Activated CD8-positive, alpha-beta memory T cell treated with anti-CD3 and anti-CD28 coated beads, Interleukin-2, amount 50 U/mL, for 24 hours (primary cell): ENCODE measurements around the gene GPANK1.

Experiments used
- DNase-seq: peaks from one replicate; pipeline ENCODE4 v3.0.0-alpha.2; 2020; ENCODE audit errors: extremely low read depth

Gene GPANK1

GRCh38 chr6:31662124-31662723 lies 2.6 kb downstream of the GPANK1 start:
- no peak for DNase-seq

GRCh38 chr6:31661262-31662123 lies 3.3 kb downstream of the GPANK1 start:
- DNase-seq: no peak

DNA sequence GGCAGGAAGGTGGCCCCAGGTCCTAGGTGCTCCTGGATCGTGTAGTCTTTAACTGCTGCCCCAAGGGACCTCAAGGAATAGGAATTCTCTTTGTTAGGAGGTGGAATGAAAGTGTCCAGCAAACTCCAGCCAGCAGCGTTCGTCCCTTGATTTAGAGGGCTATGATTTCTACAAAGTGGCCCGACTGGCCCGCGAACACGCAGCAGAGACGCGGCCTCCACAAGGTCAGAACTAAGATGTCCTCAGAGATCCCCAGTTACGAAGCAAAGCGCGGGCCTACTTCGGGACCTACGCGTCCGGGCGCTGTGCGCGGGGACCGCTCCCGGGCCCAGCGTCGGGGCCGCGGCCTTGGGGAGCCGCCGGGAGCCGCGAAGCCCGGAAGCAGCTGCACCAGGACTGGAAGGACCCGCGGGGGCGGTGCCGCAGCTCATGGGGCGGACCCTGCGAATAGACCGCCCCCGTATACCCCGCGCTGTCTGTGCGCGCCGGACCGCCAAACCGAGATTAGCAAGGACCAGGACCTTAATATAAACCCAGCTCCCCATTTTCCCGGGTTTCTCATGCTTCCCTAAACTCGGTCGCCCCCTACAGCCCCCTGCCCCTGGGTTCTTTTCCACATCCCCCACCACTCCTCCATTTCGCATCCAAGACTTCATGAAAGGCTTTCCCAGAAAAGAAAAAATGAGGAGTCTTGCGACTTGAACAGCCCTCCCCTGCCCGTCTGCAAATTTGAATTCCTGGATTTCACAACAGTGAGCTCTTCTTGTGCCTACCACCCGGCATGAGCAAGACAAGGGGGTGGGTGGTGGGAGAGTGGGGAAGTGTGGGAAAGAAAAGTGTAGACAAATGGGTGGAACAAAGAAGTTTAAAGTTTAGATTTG lies 4.2 kb downstream of the GPANK1 start, which contains the start of gene C6orf47:
Gene C6orf47 (minus strand): TSS at position 398 of the 881 bp plus-strand sequence. CDS start 831 bp downstream, outside the sequence.
- DNase-seq: no peak

DNA sequence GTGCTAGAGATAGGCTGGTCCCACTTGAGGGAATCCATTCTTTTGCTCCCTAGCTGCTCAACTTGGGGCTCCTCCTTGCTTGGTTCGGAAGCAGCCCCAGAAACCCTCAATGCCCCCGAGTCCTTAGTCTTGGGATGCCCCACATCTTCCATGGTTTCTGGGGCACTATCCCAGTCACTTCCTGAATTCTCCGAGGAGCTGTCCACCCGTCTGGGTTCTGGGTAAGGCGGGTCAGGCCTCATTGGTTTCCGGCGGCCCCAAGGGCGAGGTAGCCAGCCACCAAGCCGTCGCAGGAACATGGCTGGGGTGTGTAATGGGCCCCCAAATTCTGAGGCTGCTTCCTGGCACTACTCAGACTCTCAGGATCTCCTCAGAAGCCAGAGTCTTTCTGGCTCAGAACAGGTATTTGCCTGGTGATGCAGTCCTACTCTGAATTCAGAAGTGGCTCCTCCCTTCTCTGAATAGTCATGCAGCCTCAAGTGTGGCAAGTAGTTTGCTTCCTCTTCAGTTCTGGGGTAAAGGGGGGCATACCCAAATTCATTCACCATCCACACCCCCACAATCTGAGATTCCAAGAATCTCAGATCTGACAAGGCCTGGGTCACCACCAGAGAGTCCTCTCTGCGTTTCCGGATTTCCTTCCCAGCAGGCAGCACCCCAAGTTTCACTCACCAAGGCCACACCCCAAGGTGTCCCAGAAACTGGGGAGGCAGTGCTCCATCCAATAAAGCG lies 5.0 kb downstream of the GPANK1 start:
- DNase-seq: no peak

DNA sequence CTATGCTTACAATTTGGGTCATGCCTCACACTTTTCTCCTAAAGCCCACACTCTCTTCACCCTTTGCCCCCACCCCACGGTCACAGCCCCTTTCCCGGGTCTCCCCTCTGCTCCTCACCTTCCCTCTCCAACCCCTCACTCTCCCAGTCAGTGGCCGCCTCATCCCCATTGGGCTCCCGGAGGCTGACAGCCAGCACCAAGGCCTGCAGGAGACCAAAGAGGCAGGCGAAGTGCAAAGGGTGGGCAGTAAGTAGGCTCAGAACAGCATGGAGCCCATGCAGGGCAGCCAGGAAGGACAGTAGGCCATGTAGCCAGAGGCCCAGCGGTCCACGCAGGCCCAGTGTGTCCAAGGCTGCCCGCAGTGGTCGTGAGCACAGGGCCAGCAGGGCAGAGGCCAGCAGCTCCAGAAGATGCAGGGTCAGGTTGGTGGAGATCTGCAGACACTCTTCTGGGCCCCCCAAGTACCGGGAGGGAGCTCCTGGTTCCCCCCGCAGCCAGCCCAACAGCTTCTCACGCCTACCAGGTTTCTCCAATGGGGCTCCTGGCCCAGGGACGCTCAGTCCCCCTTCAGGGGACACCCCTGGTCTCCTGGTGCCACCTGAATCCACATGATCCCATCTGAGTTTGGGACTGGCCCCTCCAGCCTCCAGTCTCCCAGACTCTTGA lies 5.7 kb downstream of the GPANK1 start:
- no peak for DNase-seq

DNA sequence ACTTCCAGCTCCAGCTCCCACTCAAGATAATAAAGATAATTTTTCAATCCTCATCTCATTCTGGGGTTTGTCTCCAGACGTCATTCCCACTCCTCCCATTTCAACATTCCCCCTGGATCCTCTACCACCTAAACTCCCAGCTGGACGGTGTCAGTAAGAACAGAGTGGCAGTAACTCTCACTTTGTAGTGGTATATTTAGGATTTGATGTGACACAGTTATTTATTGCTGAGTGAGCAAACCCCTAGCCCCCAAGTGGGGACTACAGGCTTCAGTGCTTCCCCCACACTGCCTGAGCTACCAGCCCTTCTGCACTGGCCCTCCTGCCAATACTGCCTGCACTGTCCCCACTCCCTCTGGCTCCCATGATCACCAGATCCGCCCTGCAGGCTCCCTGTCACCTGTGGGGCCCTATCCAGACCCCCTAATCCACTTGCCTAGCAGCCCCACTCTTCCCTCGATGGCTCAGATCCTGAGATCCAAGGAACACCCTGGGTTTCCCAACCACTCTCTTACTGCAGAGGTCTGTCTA lies 6.6 kb downstream of the GPANK1 start:
- DNase-seq: no peak

GRCh38 chr6:31657406-31658157 lies 7.2 kb downstream of the GPANK1 start:
- no peak for DNase-seq

GRCh38 chr6:31655349-31656237 lies 9.2 kb downstream of the GPANK1 start, which contains the start of gene APOM:
Gene APOM, plus strand, starts transcription at chr6:31655894. Its CDS starts 73 bp downstream, at chr6:31655967.
- DNase-seq: no peak

GRCh38 chr6:31654574-31655348 lies 10.0 kb downstream of the GPANK1 start:
- DNase-seq: no peak

DNA sequence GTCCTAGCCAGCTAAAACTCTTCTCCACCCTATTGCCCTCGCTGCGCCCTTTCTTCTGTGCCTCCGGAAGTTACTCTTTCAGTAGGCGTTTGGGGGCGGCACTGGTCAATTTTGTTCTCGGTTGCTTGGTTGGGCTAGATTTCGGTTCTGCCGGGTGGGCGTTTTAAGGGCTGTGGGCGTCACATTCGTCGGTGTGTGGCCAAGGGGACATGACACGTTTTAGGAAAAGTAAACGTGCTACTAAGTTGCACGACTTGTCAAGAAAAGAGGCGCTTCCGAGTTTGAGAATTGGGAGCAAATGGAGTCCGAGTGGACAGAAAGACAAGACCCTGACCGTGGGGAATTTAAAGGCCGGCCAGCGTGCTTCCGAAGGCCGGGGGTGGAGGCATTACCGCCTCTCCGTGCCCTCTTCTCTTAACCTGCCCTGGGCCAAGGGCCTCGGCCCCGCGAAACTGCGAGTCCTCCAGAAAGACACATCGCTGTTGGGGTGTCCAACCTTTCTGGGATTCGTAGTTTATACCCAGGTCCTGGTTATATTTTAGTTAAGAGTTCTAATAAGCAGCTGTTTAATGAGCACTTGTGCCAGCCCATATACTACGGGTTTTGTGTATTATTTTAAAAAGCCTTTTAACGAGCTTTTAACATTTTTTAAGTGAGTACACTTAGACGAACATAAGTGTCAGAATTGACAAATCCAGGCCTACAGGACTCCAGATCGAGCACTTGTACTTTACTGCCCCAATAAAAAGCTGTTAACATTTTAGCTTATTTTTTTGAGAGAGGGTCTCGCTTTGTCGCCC lies 11.7 kb downstream of the GPANK1 start:
- DNase-seq: peak; percentile 74

- DNase-seq: no peak
These were observed 13.1 kb downstream of the GPANK1 start for GRCh38 chr6:31651602-31652191.

- DNase-seq: no peak
These were observed 19.5 kb downstream of the GPANK1 start for GRCh38 chr6:31645325-31645724.

DNA sequence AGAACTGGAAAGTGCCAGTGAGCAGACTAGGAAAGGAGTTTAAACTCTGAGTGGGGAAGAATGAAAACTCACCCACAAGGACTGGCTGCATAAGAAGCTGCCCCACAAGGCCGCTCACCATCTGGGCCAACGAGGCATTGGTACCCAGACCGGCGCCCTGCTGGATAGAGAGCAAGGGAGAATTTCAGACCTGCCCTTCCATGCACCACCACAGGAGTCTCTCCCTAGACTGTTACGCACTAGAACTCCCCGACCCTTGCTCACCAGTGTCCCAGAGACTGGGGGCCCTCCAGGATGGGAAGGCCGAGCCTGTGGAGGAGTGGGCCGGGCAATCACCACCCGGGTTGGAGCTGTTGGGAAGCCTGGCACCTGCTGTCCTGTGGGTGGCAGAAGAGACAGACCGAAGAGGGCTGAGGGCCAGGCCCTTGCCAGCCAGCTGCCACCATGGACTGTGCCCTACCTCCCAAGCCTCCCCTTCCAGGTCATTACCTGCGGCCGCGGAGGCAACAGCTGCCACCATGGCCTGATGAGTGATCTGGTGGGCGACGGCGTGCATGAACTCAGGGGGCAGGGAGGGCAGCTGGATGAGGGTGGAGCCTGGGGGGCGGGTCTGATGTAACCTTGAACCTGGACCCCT lies 20.9 kb downstream of the GPANK1 start:
- DNase-seq: no peak

GRCh38 chr6:31642798-31643570 lies 21.8 kb downstream of the GPANK1 start:
- DNase-seq: no peak

DNA sequence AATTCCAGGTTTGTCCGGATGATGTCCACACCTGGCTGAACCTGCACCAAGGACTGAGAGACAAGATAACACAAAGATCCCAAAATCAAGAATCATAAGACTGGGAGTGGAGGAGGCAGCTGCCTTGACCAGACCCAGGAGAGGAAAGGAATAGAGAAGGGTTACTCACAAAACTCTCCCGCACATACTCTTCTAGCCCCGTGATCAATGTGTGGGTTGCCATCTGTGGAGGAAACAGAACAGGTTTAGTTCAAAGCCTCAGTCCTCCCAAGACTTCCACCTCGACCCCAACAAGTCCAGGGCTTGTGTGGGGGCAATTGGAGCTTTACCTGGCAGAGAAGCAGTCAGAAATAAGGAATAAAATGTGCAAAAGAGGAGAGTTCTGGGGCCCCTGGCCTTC lies 23.4 kb downstream of the GPANK1 start:
- no peak for DNase-seq

GRCh38 chr6:31640612-31641011 lies 24.2 kb downstream of the GPANK1 start:
- DNase-seq: no peak
